ENCODE measurements around the gene ASPDH. TPM values are rescaled to one million over a fixed set of nuclear protein-coding genes. Genes with fewer than 3 reads are reported as not detected.

The ASPDH gene
- total RNA-seq, 1 experiment from 2014 or later: not detected

GRCh38 chr19:50547385-50548190 lies 33.9 kb upstream of the ASPDH start:
- H3K23ac ChIP-seq (ENCODE audit: insufficient read length, low read depth, low read length): no peak overlapping the region
- H2AFZ ChIP-seq (ENCODE audit: low read length): no peak overlapping the region
- Mint-ChIP-seq H3K4me1 (peaks cover 4 to 35% of the 10 kb centered on the region in 2 experiments), H3K9me3 (no peaks in the 10 kb centered on the region; a peak in 1 of 5 replicates), H3K4me3 (peak overlapping the region in 1 of 2 experiments; percentile 26; a peak in 1 of 5 replicates), H3K36me3 (ENCODE audit: insufficient read depth in 1 of 3, low read depth in 3 of 3) (peaks cover 0 to 5% (median 0%) of the 10 kb centered on the region in 3 experiments; a peak in 1 of 7 replicates), H3K27ac (peak overlapping the region in 1 of 3 experiments; percentile 68; a peak in 1 of 7 replicates), H3K27me3 (ENCODE audit: low read depth) (peaks cover 42% of the 10 kb centered on the region)
- H3K4ac ChIP-seq (ENCODE audit: low read depth, low read length): no peak overlapping the region
- H2BK20ac ChIP-seq (ENCODE audit: low read depth, low read length, poor library complexity, severe bottlenecking): no peak overlapping the region
- H3T11ph ChIP-seq (ENCODE audit: low read length): no peak overlapping the region
- no peak overlapping the region for H3K56ac ChIP-seq (ENCODE audit: insufficient read length, low read depth, low read length)
- H4K20me1 ChIP-seq (ENCODE audit: control insufficient read depth, insufficient read depth, insufficient read length): no peaks in the 10 kb centered on the region
- no peak overlapping the region for H3K9ac ChIP-seq (ENCODE audit: extremely low read depth, insufficient read length, low read length)
- H3K79me1 ChIP-seq (ENCODE audit: insufficient read depth, low read depth, low read length, poor library complexity, severe bottlenecking): no peaks in the 10 kb centered on the region
- no peak overlapping the region for H3K14ac ChIP-seq (ENCODE audit: insufficient read depth, low read length)
- H3K18ac ChIP-seq (ENCODE audit: insufficient read length, low read depth, low read length): no peak overlapping the region
- H3K23me2 ChIP-seq (ENCODE audit: insufficient read length, low read depth, low read length, poor library complexity, severe bottlenecking): no peaks in the 10 kb centered on the region
- no peaks in the 10 kb centered on the region for H3K9me3 ChIP-seq (ENCODE audit: control insufficient read depth, low read depth, low read length)
- H3K4me1 ChIP-seq (ENCODE audit: insufficient read depth, low read length): no peaks in the 10 kb centered on the region
- no peak for DNase-seq
- no peak overlapping the region for H2BK5ac ChIP-seq (ENCODE audit: insufficient read length, low read length)
- H2AK5ac ChIP-seq (ENCODE audit: insufficient read length, low read length): no peak overlapping the region
- H3K27me3 ChIP-seq (ENCODE audit: insufficient read depth, low read length): no peaks in the 10 kb centered on the region; the same call in 1 of the 2 replicates
- no peak overlapping the region for H2BK120ac ChIP-seq (ENCODE audit: low read depth, low read length, poor library complexity, severe bottlenecking)
- TF ChIP-seq CTCF (conservative IDR thresholded peaks at IDR 0.05): peak; percentile 39
- WGBS (ENCODE audit: extremely low coverage, insufficient read length, low lambda C conversion rate): no CpG with 5 or more reads among the region's 18 CpGs
- no peak overlapping the region for H4K91ac ChIP-seq (ENCODE audit: insufficient read length, low read depth, low read length)
- H4K8ac ChIP-seq (replicated peaks; ENCODE audit: insufficient read length, low read depth, low read length): no peak overlapping the region
- H2BK12ac ChIP-seq (ENCODE audit: insufficient read length, low read depth, low read length): no peak overlapping the region
- no peaks in the 10 kb centered on the region for H3K79me2 ChIP-seq (ENCODE audit: insufficient read depth, low read length)
- no peak overlapping the region for H3K27ac ChIP-seq (ENCODE audit: insufficient read length, low read depth, low read length)
- H3K4me2 ChIP-seq (ENCODE audit: insufficient read depth, insufficient read length, low read length): no peak overlapping the region
- H4K5ac ChIP-seq (ENCODE audit: insufficient read length, low read depth, low read length): no peak overlapping the region
- H2BK15ac ChIP-seq (ENCODE audit: low read depth, low read length): no peak overlapping the region
